ENCODE results near the gene DAPK3.

DNA sequence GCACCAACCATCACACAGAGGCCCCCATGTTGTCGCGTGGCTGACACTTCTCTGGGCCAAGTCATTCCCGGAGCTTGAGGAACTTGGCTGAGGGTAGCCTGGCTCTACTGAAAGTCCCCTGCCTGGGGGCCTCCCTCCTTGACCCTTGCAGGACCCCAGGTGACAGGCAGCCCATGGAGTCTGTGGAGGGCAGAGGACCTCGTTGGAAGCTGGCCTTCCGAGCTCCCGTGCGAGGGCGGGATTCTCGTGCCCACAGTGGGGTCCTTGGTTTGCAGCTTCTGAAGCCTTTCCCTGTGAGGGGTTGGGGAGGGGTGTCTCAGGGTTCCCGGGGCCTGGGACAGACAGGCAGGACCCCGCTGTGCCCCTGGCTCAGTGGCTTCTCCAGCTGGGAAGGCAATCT lies 21.6 kb downstream of the DAPK3 start:
- TF ChIP-seq, protein P1, sequence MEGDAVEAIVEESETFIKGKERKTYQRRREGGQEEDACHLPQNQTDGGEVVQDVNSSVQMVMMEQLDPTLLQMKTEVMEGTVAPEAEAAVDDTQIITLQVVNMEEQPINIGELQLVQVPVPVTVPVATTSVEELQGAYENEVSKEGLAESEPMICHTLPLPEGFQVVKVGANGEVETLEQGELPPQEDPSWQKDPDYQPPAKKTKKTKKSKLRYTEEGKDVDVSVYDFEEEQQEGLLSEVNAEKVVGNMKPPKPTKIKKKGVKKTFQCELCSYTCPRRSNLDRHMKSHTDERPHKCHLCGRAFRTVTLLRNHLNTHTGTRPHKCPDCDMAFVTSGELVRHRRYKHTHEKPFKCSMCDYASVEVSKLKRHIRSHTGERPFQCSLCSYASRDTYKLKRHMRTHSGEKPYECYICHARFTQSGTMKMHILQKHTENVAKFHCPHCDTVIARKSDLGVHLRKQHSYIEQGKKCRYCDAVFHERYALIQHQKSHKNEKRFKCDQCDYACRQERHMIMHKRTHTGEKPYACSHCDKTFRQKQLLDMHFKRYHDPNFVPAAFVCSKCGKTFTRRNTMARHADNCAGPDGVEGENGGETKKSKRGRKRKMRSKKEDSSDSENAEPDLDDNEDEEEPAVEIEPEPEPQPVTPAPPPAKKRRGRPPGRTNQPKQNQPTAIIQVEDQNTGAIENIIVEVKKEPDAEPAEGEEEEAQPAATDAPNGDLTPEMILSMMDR (IDR thresholded peaks at IDR 0.05) = no peak
- TF ChIP-seq POLR2A (IDR thresholded peaks at IDR 0.05) (no peak), POLR2AphosphoS5 (IDR thresholded peaks at IDR 0.05) (no peak), EP300 (IDR thresholded peaks at IDR 0.05) (no peak)
